Lung (tissue), 12 donors: ENCODE data around the gene MTM1. TPM values are rescaled to one million over a fixed set of nuclear protein-coding genes. Genes with fewer than 3 reads are reported as not detected.

Experiments
- ATAC-seq: fragments of 200-7000 bp; cut with Tn5 transposase; one replicate; pipeline ENCODE4 v1.9.1; 2020; ENCODE audit warnings: moderate number of reproducible peaks; ENCODE audit not compliant: insufficient read depth, low FRiP score
- DNase-seq, 3 donors: peaks; one replicate each; pipeline ENCODE4 v3.0.0-alpha.2; 2013 to 2017
- H3K27ac ChIP-seq, 2 donors: one replicate each; pipeline ENCODE4 v1.5.1; 2013; ENCODE audit warnings: mild to moderate bottlenecking in 2 of 2, moderate library complexity in 2 of 2, control low read depth in 1 of 2, inconsistent platforms in 1 of 2, low read depth in 1 of 2, low read length in 1 of 2
- H3K27me3 ChIP-seq, 3 donors: one replicate each; pipeline ENCODE4 v1.5.1; 2013; ENCODE audit warnings: low read length in 2 of 3; ENCODE audit not compliant: control insufficient read depth in 3 of 3, insufficient read depth in 3 of 3
- H3K36me3 ChIP-seq, 4 donors: one replicate each; pipeline ENCODE4 v1.5.1; 2013; ENCODE audit warnings: low read length in 4 of 4, mild to moderate bottlenecking in 1 of 4, moderate library complexity in 1 of 4; ENCODE audit not compliant: control insufficient read depth in 4 of 4, insufficient read depth in 4 of 4
- H3K4me1 ChIP-seq, 5 donors: one replicate each; pipeline ENCODE4 v1.5.1; 2013; ENCODE audit warnings: low read length in 5 of 5, mild to moderate bottlenecking in 2 of 5, moderate library complexity in 1 of 5; ENCODE audit not compliant: control insufficient read depth in 5 of 5, insufficient read depth in 5 of 5
- H3K4me3 ChIP-seq: one replicate; pipeline ENCODE4 v1.5.1; 2013; ENCODE audit warnings: mild to moderate bottlenecking, control low read depth, moderate library complexity
- H3K9ac ChIP-seq, 2 donors: one replicate each; pipeline ENCODE4 v1.5.1; 2013; ENCODE audit warnings: low read length in 2 of 2, control low read depth in 1 of 2; ENCODE audit not compliant: insufficient read depth in 1 of 2
- H3K9me3 ChIP-seq, 4 donors: one replicate each; pipeline ENCODE4 v1.5.1; 2013; ENCODE audit warnings: low read length in 3 of 4, mild to moderate bottlenecking in 1 of 4, moderate library complexity in 1 of 4; ENCODE audit not compliant: control insufficient read depth in 4 of 4, insufficient read depth in 3 of 4
- CTCF ChIP-seq: IDR thresholded peaks from 2 replicates; pipeline ENCODE4 v1.5.1; 2012; ENCODE audit warnings: mild to moderate bottlenecking; ENCODE audit errors: control extremely low read depth, extremely low read depth
- WGBS, 2 donors: extraction: QIAGEN DNeasy Blood & Tissue Kit; methylation state at CpG; one replicate each; pipeline ENCODE4 v1.1.7; 2013; 5-methylcytosine and 5-hydroxymethylcytosine counted together
- polyA plus RNA-seq, 2 donors: library from polyadenylated mRNA; stranded (reverse); fragments of 200-250 nt; gene quantifications; one replicate each; pipeline ENCODE4 v1.2.1, GENCODE V29; 2013
- total RNA-seq, 2 donors: library from RNA; depleted of rRNA in 1 of 2; stranded (reverse); fragments of >200 nt in 1 of 2; gene quantifications; one replicate each; pipeline ENCODE4 v1.2.1, GENCODE V29; 2014 to 2021
- donor health status: control.
- donor health status: control.
- donor health status: Bipolar disorder and iron deficiency.
- donor health status: healthy.
- donor health status: DM: yes; HTN: yes; CAD: no.

The MTM1 gene
- total and polyA plus RNA-seq, 4 donors: 4.6 to 31.2 (median 14.5) TPM

GRCh38 chrX:150605603-150606002 is 37.2 kb downstream of the MTM1 start:
- ATAC-seq (no peak), DNase-seq (no peak)
- no peak overlapping the region for H3K27ac ChIP-seq
- no peak overlapping the region for H3K9ac ChIP-seq
- WGBS, 2 donors: 41 to 48% methylated on average over 2 of the region's 2 CpGs
- H3K4me1 ChIP-seq: peaks cover 0 to 1% (median 0%) of the 10 kb centered on the region in 5 donors
- H3K9me3 ChIP-seq: no peaks in the 10 kb centered on the region
- no peak for TF ChIP-seq CTCF
- H3K27me3 ChIP-seq: peaks cover 0 to 2% (median 0%) of the 10 kb centered on the region in 3 donors
- H3K36me3 ChIP-seq: peaks cover 0 to 2% (median 0%) of the 10 kb centered on the region in 4 donors
- no peak overlapping the region for H3K4me3 ChIP-seq

GRCh38 chrX:150607201-150607600 is 38.8 kb downstream of the MTM1 start:
- peaks cover 0 to 1% (median 0%) of the 10 kb centered on the region in 5 donors for H3K4me1 ChIP-seq

DNA sequence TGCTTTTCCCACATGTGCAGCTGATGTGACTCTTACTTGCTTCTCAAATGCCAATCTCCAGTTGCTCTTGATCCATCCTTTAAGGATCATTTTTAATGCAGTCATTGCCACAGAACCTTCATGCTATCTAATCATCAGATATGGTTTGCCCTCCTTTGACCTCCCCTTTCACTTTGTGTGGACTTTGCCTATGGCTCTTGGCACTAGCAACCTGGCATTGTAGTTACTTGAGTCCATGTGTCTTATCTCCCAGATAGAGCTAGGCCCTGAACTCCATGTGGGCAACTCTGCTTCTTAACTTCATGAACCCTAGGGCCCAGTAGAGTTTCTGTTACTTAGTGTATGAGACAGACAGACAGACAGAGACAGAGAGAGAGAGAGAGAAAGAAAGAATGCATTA is 41.6 kb downstream of the MTM1 start:
- Histone ChIP-seq H3K4me1 (no peaks in the 10 kb centered on the region), H3K9me3 (no peaks in the 10 kb centered on the region), H3K4me3 (no peak overlapping the region), H3K27me3 (no peaks in the 10 kb centered on the region), H3K9ac (no peak overlapping the region), H3K27ac (no peak overlapping the region), H3K36me3 (no peaks in the 10 kb centered on the region)
- DNase-seq: no peak
- ATAC-seq: no peak
- no peak for TF ChIP-seq CTCF

More at GRCh38 chrX:150607201-150607600, 38.8 kb downstream of the MTM1 start:
- H3K4me3 ChIP-seq: no peak overlapping the region
- H3K9me3 ChIP-seq: no peaks in the 10 kb centered on the region
- 36 to 74% methylated on average over 5 of the region's 5 CpGs for WGBS, 2 donors
- DNase-seq: no peak
- peaks cover 0 to 2% (median 0%) of the 10 kb centered on the region in 4 donors for H3K36me3 ChIP-seq
- no peak overlapping the region for H3K9ac ChIP-seq
- TF ChIP-seq CTCF: no peak
- ATAC-seq: no peak
- no peaks in the 10 kb centered on the region for H3K27me3 ChIP-seq
- H3K27ac ChIP-seq: no peak overlapping the region

GRCh38 chrX:150610446-150610845 is 42.0 kb downstream of the MTM1 start:
- H3K9me3 ChIP-seq: no peaks in the 10 kb centered on the region
- H3K4me3 ChIP-seq: no peak overlapping the region
- no peaks in the 10 kb centered on the region for H3K4me1 ChIP-seq
- no peak overlapping the region for H3K27ac ChIP-seq
- DNase-seq (no peak), ATAC-seq (no peak)
- H3K27me3 ChIP-seq: no peaks in the 10 kb centered on the region
- no peaks in the 10 kb centered on the region for H3K36me3 ChIP-seq
- no peak for TF ChIP-seq CTCF
- 73 to 93% methylated on average over 2 of the region's 2 CpGs for WGBS, 2 donors
- H3K9ac ChIP-seq: no peak overlapping the region
